HG03066 (cell line): ENCODE measurements around the gene CHD9NB.

Source experiments
- ATAC-seq: cut with Tn5 transposase; IDR thresholded peaks from one replicate; pipeline ENCODE4 v1.9.1; 2021; ENCODE audit warnings: low read depth; ENCODE audit not compliant: unreplicated experiment

Gene CHD9NB

DNA sequence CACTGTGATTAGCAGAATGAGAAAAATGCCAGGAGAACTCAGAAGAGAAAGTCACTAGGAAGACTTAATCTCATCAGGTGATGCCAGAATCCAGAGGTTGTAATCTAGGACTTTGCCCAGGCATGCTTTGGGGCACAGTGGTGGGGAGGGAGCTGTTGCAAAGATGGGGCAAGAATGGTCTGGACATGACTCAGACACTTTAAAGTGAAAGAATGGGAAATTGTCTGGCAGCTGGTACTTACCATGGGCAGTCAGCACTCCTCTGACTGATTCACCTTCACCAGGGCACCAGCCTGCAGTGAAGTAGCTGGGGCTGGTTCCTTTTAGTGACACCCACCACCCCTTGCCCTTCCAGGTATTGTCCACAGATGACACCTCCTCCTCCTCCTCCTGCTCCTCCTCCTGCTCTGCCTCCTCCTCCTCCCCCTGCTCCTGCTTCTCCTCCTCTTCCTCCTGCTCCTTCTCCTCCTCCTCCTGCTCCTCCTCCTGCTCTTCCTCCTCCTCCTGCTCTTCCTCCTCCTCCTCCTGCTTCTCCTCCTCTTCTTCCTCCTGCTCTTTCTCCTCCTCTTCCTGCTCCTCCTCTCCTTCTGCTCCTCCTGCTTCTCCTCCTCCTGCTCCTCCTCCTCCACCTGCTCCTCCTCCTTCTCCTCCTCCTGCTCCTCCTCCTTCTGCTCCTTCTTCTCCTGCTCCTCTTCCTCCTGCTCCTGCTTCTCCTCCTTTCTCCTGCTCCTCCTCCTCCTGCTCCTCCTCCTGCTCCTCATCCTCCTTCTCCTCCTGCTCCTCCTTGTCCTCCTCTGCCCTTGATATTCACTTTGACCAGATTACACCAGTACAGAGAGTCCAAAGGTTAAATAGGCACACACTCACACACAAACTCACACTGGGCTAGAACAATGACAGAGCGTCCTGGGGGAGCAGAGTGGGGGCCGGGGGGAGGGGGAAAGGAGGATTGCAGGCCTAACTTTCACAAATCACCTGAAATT lies at the start of gene CHD9NB:
Gene CHD9NB, minus strand, starts transcription at position 379 of the 983 bp plus-strand sequence. CDS start 8,739 bp downstream, outside the sequence.
- no peak for ATAC-seq

DNA sequence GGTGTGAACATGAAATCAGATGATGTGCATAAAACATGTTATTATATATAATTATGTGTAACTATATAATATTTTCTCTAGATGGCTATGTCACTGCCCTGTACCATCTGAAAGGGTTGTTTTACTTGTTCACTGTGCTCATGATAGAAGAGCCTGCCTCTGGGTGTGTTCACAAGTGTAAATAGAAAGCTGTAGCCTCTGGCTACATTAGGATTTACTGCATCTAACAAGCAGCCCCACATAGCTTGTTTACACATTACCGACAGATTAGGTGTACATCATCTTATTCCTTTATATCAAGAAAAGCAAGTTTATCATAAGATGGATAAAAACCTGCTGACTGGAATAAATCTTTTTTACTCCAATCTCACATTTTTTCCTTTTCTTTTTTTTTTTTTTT lies 48.2 kb upstream of the CHD9NB start:
- ATAC-seq, result no peak

DNA sequence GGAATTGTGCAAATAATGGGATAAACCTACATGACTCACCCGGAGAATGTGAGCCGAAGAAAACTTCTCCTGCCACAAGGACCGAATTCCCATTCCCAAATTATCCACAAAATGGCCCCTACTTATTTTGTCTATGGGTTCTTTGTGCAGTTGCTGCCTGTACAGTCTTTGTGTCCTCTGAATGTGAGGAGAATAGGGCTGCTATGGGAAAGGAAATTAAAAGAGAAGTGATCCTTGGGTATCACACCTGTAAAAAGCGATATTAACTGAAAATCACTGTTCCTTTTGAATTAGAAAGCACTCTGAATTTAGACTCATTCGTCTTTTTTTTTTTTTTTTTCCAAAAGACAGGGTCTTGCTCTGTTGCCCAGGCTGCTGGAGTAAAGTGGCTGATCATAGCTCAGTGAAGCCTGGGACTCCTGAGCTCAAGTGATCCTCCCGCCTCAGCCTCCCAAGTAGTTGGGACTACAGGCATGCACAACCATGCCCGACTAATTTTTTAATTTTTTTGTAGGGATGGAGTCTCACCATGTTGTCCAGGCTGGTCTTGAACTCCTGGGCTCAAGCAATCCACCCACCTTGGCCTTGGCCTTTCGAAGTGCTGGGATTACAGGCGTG lies 47.5 kb upstream of the CHD9NB start:
- ATAC-seq, result no peak

DNA sequence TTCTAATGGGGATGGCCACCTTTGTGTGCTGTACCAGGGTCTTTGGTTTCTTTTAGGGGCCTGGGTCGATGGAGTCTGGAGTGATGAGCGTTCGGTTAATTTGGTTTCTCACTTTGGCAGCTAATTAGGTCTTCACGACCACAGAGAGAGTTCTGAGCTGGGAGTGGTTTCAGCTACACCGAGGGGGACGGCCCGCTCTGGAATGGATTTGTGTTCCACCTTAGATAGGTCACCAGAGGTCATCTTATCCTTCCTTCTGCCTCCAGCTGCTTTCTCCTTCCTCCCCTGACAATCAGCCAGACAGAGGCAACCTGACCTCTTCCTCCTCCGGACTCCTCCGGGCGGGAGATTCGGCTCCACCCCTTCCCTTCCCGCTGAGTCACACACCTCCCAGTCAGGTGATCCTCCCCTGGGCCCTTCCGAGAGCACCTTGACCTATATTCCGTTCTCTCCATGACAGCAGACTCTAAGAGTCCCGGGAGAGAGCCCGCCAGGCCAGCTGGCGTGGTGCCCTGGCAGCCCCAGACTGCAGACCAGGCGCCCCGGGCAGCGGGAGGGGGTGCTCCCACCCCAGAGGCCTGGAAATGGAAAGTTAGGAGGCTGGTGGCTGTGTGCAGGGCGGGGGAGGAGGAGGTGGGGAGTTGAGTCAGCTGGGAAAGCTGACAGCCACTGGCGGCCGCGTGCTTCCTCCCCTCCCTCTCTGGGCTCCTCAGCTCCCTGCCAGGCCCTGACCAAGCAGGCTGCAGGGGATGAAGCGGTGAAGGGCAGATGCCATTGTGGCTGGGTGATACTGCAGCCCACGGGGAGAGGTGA lies 46.8 kb upstream of the CHD9NB start:
- ATAC-seq, result peak; percentile 57

DNA sequence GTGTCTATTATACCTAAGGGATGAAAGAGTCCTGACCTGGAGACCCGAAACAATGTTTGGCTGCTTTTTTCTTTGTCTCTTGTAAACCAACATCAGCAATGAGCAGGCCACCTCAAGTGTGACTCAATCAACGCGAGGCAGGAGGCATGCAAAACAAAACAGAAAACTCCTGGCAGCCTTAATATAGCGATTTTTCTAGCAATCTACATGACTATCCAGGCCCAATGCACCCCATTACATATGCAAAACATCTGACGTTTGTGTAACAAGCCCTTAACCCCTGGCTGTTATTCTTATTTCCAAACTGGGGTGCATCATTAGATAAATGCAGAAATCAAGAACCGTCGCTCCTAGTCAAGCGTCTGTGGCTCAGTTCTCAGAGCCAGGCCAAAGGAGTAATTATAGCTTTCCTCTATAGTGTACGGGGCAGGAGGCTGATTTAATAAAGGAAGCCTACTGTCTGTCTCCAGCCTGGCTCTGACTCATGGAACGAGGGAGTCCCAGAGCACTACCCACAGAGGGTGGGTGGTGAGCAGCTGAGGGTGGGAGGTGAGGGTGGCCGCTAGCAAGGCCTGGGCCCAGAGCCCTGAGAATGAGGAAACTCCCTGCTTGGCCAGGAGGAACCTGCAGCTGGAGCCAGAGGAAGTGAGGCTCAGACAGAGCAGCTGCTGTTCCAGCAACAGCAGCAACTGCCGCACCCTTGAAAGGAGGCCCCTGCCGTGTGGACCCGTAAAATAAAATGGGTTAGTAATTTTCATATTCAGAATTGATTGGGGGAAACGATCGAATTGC lies 46.0 kb upstream of the CHD9NB start:
- ATAC-seq, result peak; percentile 61

DNA sequence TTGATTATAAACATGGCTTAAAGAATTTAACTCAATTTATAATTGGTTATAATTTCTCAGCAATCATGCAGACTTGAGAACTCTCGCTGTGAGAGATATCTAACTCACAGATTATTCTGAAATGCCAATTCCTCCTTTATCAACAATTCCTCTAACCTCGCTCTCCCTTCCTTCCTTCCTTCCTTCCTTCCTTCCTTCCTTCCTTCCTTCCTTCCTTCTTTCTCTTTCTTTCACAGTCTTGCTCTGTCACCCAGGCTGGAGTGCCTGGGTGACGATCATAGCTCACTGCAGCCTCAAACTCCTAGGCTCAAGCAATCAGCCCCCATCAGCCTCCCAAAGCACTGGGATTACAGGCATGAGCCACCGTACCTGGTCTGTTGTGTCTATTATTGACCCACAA lies 44.5 kb upstream of the CHD9NB start:
- ATAC-seq, result no peak

DNA sequence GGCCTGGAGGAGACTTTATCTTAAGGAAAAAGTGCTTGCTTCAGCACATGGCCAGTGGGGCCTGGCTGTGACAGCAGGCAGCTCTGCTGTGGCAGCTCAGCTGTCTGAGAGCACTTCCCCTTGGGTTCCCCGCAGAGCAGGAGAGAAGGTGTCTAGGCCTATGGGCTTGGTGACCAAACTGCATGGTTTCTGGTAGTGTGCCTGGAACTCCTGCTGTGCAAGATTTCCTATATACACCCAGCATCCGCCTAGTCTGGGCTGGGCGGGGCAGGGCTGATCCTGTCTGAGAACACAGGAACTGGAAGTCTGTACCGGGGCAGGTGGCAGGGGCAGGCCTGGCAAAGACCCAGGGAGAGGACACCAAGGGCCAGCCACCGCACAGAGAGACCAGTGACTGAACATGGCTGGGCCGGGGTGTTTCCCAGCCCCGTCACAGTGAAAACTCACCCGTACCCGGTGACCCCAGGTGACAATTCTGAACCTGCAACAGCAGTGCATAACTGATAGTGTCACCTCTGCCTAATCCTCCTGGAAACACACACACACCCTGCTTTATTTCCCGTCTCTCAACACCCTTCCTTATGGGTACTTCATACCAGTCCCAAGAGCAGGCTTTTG lies 41.4 kb upstream of the CHD9NB start:
- ATAC-seq, result peak; percentile 47

DNA sequence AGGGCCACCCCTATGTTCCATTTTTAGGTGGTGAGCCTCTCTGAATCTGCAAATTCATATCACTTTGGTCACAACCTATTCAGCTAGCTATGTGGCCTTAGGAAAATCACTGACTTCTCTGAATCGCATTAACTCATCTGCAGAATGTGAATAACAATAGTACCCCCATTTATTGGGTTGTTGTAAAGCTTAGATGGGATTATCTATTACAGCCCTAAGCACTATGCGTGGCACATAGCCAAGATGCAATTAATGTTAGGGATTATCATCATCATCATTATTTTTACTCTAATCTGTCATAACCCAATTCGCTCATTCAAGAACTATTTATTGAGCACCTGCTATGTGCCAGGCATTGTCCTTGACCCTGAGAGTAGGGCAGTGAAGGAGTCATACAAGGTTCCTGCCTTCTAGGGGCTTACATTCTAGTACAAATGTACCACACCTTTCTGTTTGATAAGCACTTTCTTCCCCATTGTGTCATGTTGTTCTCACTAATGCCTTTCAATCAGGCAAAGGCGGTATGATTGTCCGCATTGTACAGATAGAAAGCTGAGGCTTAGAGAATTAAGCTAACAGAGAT lies 40.6 kb upstream of the CHD9NB start:
- ATAC-seq, result no peak

DNA sequence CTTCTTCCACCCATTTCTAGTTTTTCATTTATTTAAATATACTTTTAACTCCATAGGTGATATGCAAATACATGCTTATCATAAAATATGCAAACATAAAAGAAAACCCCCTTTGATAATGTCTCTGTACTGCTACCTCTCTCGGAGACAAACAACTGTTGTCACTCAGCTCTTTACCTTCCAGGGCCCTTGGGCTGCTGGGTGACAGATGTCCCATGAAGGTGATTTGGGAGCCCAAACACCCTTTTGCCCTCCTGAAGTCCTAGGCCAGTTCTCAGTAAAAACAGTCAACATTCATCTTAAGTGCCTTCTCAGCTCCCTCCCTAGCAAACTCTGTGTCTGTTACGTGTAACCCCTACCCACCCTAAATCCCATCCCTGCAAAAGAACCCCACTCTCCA lies 39.6 kb upstream of the CHD9NB start:
- no peak for ATAC-seq

DNA sequence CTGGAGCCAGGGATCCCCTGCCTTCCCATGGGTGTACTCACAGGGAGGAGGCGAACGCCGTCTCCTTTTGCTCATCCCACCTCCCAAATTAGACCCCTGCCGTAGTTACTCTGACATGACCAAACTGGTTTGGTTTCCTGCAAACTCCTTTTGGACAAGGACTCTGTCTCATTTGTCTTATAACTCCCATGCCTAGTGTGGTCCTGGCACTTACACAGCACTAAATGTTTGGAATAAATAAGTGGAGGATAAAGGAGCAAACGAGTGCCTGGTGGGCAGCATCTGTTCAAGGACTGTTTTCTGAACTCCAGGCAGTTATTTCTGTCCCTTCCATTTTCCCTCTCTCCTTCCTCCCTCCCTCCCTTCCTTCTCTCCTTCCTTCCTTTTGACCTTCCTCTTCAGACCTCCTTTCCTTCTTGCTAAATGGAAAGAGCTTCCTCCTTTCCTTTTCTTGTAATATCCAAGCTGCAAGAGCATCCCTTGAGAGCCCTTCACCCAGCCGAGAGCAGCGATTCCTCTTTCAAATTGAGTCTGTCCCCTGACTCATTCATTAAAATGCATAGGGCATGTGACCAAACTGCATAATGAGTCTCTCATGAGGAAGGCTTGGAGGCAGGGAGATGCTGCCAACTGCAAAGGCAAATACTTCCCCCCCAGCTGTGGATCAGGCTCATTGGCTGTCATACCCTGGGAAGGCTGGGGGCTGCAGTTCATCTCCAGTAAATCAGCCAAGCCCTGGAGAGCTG lies 38.9 kb upstream of the CHD9NB start:
- ATAC-seq, result peak; percentile 40

DNA sequence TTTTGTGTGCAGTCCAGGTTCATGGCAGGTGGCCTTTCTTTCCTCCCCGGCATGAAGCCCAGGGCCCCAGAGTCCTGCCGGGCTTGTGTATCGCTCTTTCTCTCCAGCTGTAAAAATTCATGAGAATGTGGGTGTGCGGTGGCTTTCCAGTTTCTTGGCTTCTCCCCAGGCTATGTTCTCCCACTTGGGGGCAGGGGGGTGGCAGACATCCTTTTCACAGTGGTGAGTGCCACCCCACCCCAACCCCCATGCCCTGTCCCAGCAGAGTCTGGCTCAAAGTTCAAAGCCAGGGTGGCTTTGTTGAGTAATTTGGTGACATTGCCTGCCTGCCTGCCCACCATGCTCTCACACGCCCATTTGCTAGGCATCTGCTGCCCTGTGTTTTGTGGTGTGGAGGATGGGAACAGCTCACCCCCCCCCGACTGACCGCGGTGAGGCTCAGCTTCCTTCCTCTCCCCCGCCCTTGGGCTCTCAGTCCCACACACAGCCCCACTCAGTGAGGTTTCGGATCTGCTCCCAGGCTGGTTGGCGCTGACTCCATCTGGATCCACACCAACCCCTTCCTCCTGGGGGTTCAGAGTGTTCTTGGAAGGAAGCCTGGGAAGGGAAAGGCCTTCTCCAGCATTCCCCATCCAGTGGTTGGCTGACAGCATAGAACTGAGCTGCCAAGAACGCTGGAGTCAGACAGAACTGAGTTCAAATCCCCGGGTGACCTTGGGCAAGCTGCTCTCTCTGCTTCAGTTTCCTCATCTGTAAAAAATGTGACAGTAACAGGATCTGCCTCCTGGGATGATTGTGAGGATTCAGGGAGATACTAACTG lies 38.1 kb upstream of the CHD9NB start:
- peak; percentile 53 for ATAC-seq

DNA sequence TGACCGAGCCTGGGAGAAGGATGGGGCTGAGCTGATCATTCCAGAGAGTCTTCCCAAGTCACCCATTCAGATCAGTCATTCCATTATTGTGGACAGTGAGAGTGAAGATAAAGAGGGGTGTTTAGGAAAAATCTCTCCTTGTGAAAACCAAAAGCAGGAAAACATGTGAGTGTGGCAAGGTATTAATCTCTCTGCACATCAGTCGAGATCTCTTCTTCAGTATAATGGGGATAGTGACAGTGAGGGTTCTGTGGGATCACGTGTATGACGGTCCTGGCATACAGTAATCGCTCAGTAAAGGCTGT lies 37.5 kb upstream of the CHD9NB start:
- no peak for ATAC-seq

DNA sequence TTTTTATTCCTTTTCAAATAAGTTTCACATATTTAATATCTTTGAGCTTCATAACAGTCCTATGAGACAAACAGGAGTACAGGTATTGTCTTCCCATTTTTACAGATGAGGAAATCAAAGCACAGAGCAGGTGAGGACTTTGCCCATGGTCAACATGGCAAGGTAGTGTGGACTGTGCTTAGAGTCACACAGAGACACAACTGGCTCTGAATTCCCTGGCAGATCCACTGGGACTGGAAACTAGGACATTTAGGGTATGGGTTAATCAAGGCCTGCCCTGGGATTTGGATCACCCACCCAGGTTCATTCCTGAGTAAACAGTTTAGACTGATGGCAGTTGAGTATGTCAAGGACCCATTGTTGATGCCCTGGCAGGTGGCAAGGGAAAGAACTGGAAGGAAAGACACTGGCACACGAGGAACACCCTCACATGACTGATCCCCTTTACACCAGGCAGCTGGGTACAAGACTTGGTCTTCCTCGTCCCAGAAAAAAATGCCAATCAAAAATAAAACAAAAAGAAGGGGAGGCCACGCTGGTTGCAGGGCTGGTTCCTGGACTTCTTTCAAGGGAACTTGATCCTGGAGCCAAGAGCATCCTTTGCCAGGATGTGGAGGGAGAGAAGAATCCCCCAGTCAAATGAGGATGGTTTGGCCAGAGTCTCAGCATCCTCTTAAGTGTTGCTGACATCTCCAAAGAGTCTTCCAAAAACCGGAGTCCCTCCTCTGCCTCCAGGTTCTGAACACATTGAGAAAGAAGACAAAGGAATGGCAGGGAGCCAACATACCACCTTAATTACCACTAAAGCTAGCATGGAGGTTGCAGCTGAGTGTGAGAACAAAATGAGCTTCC lies 37.0 kb upstream of the CHD9NB start:
- no peak for ATAC-seq

DNA sequence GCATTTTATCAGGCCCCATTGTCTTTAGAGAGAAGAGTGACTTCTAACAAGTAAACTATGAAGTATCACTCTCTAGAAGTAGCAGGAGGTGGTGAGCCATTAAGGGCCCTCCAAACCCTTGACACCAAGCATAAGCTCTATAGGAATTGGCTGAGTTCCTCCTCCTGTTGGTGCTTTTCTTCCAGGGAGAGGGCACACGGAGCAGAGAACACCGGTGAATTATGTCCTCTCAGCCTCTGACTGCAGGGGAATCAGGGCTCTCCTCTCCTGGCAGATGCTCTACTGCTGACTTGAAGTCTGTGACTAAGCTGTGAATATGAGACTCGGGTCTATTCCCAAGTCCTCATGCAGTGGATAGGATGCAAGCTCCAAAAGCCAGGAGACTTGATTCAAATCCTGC lies 34.4 kb upstream of the CHD9NB start:
- ATAC-seq, result no peak

DNA sequence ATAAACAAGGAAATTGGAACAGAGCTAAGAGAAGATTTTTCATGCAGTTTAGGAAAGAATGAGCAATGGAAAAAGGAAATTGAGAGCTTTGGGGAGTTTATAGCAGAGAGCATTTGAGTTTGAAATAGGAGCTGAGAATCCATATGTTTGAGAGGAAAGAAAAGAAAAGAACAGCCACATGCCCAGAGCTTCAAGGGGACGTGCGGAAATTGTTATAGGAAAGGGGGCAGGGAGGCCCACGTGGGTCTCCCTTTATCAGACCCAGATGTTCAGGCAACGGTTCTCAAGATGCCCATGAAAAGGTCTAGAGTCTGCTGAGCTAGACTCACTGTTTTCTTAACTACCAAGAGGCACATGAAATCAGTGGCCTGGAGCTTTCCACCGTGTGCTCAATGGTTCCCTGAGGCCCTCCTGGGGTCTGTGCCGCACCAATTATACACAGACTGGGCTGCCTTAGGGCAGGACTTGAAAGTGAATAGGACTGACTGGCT lies 33.3 kb upstream of the CHD9NB start:
- no peak for ATAC-seq

DNA sequence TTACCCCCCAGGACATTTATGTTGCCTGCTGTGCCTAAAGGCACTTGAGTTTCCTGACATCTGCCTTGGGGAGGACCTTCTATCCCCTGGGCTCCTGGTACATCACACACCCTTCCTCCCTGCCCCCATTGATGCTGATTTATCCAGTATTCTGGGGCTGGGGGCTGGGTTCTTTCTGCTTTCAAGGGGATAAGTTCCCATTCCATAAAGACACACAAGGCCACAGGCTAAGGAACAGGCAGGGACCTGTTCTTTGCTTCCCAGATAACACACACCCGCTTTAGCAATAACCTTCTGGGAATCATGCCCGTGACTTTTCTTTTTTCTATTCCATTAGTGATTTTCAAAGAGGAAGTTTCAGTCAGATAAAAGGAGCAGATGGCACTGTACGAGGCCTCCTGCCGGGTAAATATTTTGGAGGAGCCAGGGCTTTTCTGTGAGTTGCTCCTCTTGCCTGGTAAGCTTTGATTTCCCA lies 32.7 kb upstream of the CHD9NB start:
- no peak for ATAC-seq

DNA sequence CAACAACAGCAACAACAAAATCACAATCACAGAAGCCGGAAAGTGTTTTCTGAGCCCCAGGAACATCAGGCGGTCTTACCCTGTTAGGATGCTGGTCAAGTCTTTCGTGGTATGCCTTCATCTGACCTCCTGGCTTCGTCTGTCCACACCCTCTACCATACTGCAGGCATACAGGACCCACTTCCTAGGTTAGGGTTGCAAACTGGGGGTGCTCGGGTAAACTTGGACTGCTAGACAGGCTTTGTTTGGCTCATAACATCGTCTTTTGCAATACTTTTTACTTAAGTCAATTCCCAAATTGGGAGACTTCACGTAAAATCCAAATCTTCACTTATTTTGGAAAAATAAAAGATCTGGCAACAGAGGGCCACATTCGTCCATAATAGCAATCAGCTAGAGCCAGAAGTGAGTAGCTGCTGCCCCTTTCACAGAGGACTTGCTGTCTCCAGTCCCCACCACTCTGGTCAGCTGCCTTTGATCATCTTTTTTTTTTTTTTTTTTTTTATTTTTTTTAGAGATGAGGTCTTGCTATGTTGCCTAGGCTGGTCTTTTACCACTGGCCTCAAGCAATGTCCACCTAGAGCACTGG lies 32.1 kb upstream of the CHD9NB start:
- no peak for ATAC-seq
